Left ventricle myocardium inferior (tissue), 1 donor: ENCODE results near the gene SCYL2. TPM values are rescaled to one million over a fixed set of nuclear protein-coding genes. Genes with fewer than 3 reads are reported as not detected.

Experiments
- DNase-seq: peaks from one replicate; pipeline ENCODE4 v3.0.0-alpha.2; 2020
- H3K27ac ChIP-seq: fragments of 200-600 bp; replicated peaks from 2 replicates; pipeline ENCODE4 v1.8.0; 2021
- H3K27me3 ChIP-seq: fragments of 200-600 bp; 2 replicates; pipeline ENCODE4 v1.8.0; 2021; ENCODE audit warnings: low read depth
- H3K36me3 ChIP-seq: fragments of 200-600 bp; 2 replicates; pipeline ENCODE4 v1.8.0; 2021
- H3K4me1 ChIP-seq: fragments of 200-600 bp; 2 replicates; pipeline ENCODE4 v1.8.0; 2021
- H3K4me3 ChIP-seq: fragments of 200-600 bp; 2 replicates; pipeline ENCODE4 v1.8.0; 2021; ENCODE audit warnings: mild to moderate bottlenecking, moderate library complexity
- H3K9me3 ChIP-seq: fragments of 200-600 bp; replicated peaks from 2 replicates; pipeline ENCODE4 v1.8.0; 2021
- CTCF ChIP-seq: fragments of 200-600 bp; IDR thresholded peaks from 2 replicates; pipeline ENCODE4 v1.8.0; 2021; ENCODE audit warnings: antibody characterized with exemption, mild to moderate bottlenecking, borderline replicate concordance
- intact Hi-C: fragments of 100-400 bp; cut with micrococcal nuclease; formaldehyde crosslinking; loops from one replicate; pipeline ENCODE4 v1.11.0; 2022
- total RNA-seq: library from RNA; stranded (reverse); fragmentation: NEBNext Ultra II Directional; extraction: Animal tissue kit (Norgen Biotek cat#: 25700); gene quantifications from one replicate; pipeline ENCODE4 v1.2.1, GENCODE V29; 2021
- donor health status: DM: no; HTN: yes; CAD: no; lungs with severe emphysema.

Gene SCYL2
- total RNA-seq, 1 donor from 2014 or later = 36.2 TPM

GRCh38 chr12:100346660-100347059 lies 79.7 kb downstream of the SCYL2 start:
- Histone ChIP-seq H3K27ac (no peak overlapping the region), H3K27me3 (no peaks in the 10 kb centered on the region), H3K4me3 (no peak overlapping the region), H3K36me3 (no peaks in the 10 kb centered on the region), H3K4me1 (no peaks in the 10 kb centered on the region), H3K9me3 (no peaks in the 10 kb centered on the region)
- intact Hi-C loops = loop anchor here (5.0 kb wide), 1 partner anchor 206 kb away; no protein-coding TSS in a partner anchor
- TF ChIP-seq CTCF = no peak
- DNase-seq = no peak

- Histone ChIP-seq H3K9me3 (no peaks in the 10 kb centered on the region), H3K4me3 (no peak overlapping the region), H3K27me3 (no peaks in the 10 kb centered on the region), H3K4me1 (no peaks in the 10 kb centered on the region), H3K36me3 (no peaks in the 10 kb centered on the region), H3K27ac (no peak overlapping the region)
- peak; percentile 54 for TF ChIP-seq CTCF
- intact Hi-C loops = loop anchor here (5.0 kb wide), 1 partner anchor 203 kb away; no protein-coding TSS in a partner anchor
- DNase-seq = no peak
Observed at GRCh38 chr12:100348657-100349454, 81.9 kb downstream of the SCYL2 start.

- Histone ChIP-seq H3K9me3 (no peaks in the 10 kb centered on the region), H3K27ac (no peak within 1 kb of the TSS), H3K4me1 (peaks cover 15% of the 10 kb centered on the region), H3K4me3 (no peak within 1 kb of the TSS), H3K36me3 (no peaks in the 10 kb centered on the region), H3K27me3 (peaks cover 52% of the 10 kb centered on the region)
- no peak for TF ChIP-seq CTCF
- DNase-seq = no peak
- intact Hi-C loops = no loop called here
Observed at GRCh38 chr12:100356644-100357223, 89.8 kb downstream of the SCYL2 start, which contains the start of gene SLC17A8. Gene SLC17A8 (plus strand): TSS chr12:100357074. CDS start chr12:100357392, 318 bp downstream.

- Histone ChIP-seq H3K27ac (peak overlapping the region; percentile 59), H3K4me1 (peaks cover 16% of the 10 kb centered on the region), H3K36me3 (no peaks in the 10 kb centered on the region), H3K9me3 (no peaks in the 10 kb centered on the region), H3K27me3 (peaks cover 65% of the 10 kb centered on the region), H3K4me3 (no peak overlapping the region)
- TF ChIP-seq CTCF = no peak
- DNase-seq = no peak
- intact Hi-C loops = no loop called here
Observed at GRCh38 chr12:100359248-100359647, 92.3 kb downstream of the SCYL2 start.

GRCh38 chr12:100359822-100360221 lies 92.8 kb downstream of the SCYL2 start:
- intact Hi-C loops = no loop called here
- Histone ChIP-seq H3K36me3 (no peaks in the 10 kb centered on the region), H3K27me3 (peaks cover 65% of the 10 kb centered on the region), H3K4me1 (peaks cover 22% of the 10 kb centered on the region), H3K27ac (peak overlapping the region; percentile 59), H3K9me3 (no peaks in the 10 kb centered on the region), H3K4me3 (no peak overlapping the region)
- no peak for TF ChIP-seq CTCF
- no peak for DNase-seq
